GM18868 (cell line): ENCODE results near the gene INPP5F.
"Not testable (repeated sequence)": the region's sequence is repeated elsewhere in the genome, so short reads cannot be mapped to it uniquely, and the experiment has no call there.

Source experiments
- ATAC-seq: cut with Tn5 transposase; IDR thresholded peaks from one replicate; pipeline ENCODE4 v1.9.1; 2021; ENCODE audit warnings: mild to moderate bottlenecking, moderate library complexity; ENCODE audit not compliant: unreplicated experiment

Gene INPP5F

GRCh38 chr10:119775529-119775928 is 49.7 kb downstream of the INPP5F start:
- ATAC-seq, result no peak

DNA sequence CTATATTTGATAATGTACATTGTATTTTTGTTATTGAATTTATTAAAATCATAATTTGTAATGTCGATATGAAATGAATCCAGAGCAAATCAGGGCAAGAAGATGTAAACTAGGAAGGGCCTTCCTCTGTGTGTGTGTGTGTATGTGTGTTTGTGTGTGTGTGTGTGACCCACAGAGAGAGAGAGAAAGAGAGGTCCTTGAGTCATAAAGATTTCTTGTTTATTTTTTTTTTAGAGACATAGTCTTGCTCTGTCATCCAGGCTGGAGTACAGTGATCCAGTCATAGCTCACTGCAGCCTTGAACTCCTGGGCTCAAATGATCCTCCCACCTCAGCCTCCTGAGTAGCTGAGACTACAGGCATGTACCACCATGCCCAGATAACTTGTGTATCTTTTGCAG is 50.7 kb downstream of the INPP5F start:
- no peak for ATAC-seq

DNA sequence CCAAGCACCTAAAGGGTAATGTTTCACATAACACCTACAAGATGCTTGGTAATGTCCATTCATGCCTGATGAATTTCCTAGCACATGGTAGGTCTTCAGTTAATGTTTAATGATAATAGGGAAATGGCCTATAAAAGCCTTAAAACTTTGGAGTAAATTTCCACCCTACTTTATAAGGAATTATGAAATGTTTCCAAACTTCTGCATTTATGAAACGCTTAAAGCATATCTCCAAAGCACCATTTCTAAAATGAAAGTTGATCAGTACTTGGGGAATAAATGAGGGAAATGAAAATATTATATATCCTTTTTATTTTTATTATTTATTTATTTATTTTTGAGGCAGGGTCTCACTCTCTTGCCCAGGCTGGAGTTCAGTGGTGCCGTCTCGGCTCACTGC is 51.8 kb downstream of the INPP5F start:
- ATAC-seq, result no peak

GRCh38 chr10:119778776-119779445 is 53.1 kb downstream of the INPP5F start:
- no peak for ATAC-seq

DNA sequence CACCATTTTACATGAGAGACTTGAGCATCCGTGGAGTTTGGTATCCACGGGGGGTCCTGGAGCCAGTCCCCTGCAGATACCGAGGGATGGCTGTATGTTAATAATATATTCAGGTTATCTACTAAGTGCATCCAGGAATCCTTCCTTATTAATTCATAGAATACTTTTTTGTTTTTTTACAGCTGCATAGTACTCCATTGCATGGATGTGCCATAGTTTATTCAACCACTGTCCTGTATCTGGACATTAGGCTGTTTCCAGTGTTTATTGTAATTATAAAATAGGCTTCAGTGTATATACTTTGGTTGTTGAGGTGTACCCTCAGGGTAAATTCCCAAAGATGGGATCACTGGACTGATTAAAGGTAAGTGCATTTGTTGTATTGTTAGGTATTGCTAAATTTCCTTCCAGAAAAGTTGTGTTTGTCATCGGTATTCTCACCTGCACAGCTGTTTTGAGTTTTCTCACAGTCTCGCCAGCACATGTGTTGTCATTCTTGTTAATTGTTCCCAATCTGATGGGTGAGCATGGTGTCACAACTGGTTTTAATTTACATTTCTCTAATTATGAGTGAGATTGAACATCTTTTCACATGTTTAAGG is 55.1 kb downstream of the INPP5F start:
- no peak for ATAC-seq

GRCh38 chr10:119781498-119781897 is 55.6 kb downstream of the INPP5F start:
- no peak for ATAC-seq

DNA sequence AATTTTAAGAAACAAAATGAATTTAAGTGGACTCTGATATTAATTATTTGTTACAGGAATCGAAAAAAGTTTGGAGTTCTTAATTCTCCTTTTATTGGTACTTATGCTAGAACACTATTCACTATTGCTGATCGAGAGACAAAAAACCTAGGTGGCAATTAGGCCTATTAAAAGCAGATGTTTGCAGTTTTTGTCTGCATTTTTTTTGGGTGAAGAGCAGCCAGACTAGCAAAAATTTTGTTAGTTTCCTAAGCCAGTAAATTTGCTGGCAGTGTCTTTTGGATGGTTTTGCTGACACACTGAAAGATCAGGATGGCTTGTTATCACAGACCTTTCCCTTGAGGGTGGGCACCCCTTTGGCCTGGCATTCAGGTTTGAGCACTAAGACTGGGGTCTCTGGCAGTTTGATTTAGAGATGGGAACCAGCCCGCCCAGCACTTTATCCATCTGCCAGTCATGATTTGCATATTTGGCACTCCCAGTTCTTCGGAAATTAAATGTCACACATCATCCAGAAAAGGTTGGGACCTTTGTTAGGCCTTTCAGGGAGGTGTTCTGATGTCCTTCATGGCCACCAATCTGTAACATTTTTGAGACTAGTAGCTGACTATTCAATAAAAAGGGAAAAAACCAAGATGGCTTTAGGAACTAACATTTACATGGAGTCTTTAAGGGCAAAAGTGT is 57.3 kb downstream of the INPP5F start:
- ATAC-seq, result no peak

- no peak for ATAC-seq
These were observed 57.8 kb downstream of the INPP5F start for GRCh38 chr10:119783665-119784027.

GRCh38 chr10:119784340-119785067 is 58.7 kb downstream of the INPP5F start:
- ATAC-seq, result peak; percentile 91

DNA sequence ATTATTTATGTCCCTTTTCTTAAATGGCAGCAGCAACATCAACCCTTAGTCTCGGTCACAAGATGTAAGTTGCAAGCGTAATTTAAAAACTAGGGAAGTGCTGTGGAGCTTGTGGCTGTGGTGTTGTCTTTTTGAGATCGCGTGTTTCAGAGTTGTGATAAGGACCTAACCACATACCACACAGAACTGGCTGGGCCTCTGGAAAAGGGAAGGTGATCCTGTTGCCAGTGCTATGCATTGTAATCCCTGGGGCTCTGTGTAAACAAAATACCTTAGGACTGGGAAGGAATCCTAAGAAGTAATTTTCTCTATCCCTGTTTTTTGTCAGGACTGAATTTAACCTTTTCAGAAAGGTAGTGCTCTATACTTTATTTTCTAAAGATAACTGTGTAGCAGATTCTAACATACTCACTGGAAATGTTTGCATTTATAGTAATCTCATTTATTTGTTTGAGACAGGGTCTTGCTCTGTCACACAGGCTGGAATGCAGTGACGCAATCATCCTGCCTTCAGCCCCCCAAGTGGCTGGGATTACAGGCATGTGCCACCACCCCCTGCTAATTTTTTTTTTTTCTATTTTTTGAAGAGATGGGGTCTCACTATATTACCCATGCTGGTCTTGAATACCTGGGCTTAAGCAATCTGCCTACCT is 60.4 kb downstream of the INPP5F start:
- ATAC-seq, result no peak

- ATAC-seq, result not testable (repeated sequence)
These were observed 69.3 kb downstream of the INPP5F start for GRCh38 chr10:119795101-119795500.

DNA sequence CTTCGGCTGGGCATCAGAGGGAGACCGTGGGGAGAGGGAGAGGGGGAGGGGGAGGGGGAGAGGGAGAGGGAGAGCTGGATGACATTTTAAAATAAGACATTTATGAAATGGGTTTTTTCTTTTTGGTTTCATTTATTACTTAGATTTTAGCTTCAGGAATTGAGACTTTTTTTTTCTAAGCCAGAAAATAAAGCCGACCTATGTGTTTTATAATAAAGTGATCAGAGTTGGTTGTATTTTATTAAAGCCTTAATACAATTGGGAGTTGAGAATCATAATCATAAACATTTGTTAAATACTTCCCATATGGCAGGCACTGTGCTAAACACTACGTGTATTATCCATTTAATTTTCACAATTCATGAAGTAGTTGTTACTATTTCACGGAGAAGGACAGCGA is 70.2 kb downstream of the INPP5F start:
- ATAC-seq, result no peak

GRCh38 chr10:119801176-119801575 is 75.3 kb downstream of the INPP5F start:
- no peak for ATAC-seq

GRCh38 chr10:119801998-119802538 is 76.2 kb downstream of the INPP5F start:
- peak; percentile 72 for ATAC-seq

- ATAC-seq, result no peak
These were observed 77.4 kb downstream of the INPP5F start for GRCh38 chr10:119803264-119803663.

GRCh38 chr10:119805702-119806230 is 79.9 kb downstream of the INPP5F start:
- ATAC-seq, result no peak

DNA sequence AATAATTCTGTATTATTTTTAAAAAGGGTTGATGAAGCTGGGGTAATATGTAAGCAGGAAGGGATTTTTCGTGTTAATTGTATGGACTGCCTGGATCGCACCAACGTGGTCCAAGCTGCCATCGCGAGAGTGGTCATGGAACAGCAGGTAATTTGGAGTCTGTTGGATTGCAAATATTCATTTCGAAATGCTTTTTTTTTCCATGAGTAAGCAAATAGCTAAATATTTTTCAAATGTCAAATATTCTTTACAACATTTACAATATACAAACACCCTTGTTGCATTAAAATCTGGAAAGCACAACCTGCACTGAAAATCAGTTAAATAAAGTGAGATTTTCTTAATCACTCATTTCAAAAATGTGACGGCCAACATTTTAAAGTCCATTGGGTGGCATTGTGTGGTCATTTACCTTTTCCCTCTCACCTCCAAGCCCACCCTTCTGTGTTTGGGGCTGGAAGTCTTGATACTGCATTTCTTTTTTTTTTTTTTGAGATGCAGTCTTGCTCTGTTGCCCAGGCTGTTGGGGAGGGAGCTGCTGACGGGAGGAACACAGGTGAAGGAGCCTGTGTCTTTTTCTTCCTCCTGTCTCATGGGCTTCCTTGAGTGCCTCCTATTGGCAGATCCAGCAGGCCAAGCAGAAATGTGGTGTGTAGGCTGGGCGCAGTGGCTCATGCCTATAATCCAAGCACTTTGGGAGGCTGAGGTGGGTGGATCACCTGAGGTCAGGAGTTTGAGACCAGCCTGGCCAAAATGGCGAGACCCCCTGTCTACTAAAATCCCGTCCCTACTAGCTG is 80.7 kb downstream of the INPP5F start:
- no peak for ATAC-seq

GRCh38 chr10:119807960-119808697 is 82.3 kb downstream of the INPP5F start:
- no peak for ATAC-seq

DNA sequence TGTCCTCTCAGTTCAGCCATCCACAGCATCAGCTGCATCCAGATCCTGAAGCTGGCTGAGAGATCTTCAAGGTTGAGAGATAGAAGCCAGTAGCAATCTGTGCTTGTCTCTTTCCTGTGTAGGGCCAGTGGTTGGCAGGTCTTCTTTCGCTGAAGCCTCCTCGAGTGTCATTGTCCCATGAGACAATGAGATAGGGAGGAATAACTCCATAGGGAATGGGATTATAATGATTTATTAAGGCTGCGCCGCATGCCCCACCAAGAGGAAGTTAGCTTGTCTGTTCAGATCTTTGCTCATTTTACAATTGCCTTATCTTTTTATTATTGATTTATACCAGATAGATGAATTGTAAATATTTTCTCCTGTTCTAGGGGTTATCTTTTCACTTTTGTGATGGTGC is 85.3 kb downstream of the INPP5F start:
- no peak for ATAC-seq
